Bronchial epithelial cell (primary cell): Measurements from ENCODE around the gene MCOLN2. TPM values are rescaled to one million over a fixed set of nuclear protein-coding genes. Genes with fewer than 3 reads are reported as not detected.
"Not testable (repeated sequence)": the region's sequence is repeated elsewhere in the genome, so short reads cannot be mapped to it uniquely, and the experiment has no call there.

Source experiments
- DNase-seq: peaks from one replicate; pipeline ENCODE4 v3.0.0-alpha.2; 2010; ENCODE audit warnings: low read depth
- FAIRE-seq: peaks from 2 replicates; lab custom pipeline; 2011; peaks lifted over from hg19 to GRCh38; lab: Jason Lieb, UNC
- H3K27me3 ChIP-seq: 2 replicates; pipeline ENCODE4 v1.5.1; 2011; ENCODE audit warnings: low read length; ENCODE audit not compliant: control insufficient read depth, insufficient read depth
- H3K36me3 ChIP-seq: 2 replicates; pipeline ENCODE4 v1.5.1; 2011; ENCODE audit warnings: low read length; ENCODE audit not compliant: control insufficient read depth, insufficient read depth
- H3K4me3 ChIP-seq: 2 replicates; pipeline ENCODE4 v1.5.1; 2011; ENCODE audit warnings: mild to moderate bottlenecking, low read depth, low read length, control low read depth
- CTCF ChIP-seq: IDR thresholded peaks from 2 replicates; pipeline ENCODE4 v1.5.1; 2011; ENCODE audit warnings: mild to moderate bottlenecking, moderate library complexity, low read length, control low read depth, inconsistent platforms; ENCODE audit not compliant: insufficient read depth, severe bottlenecking
- total RNA-seq: library from RNA; depleted of rRNA; stranded (reverse); fragments of >200 nt; gene quantifications from 2 replicates; pipeline ENCODE4 v1.2.1, GENCODE V29; 2014

The MCOLN2 gene
- total RNA-seq, 1 donor from 2014 or later, result under 0.01 TPM

- no peak for TF ChIP-seq CTCF
- DNase-seq (no peak), FAIRE-seq (no peak)
- no peaks in the 10 kb centered on the region for H3K27me3 ChIP-seq
- no peak overlapping the region for H3K4me3 ChIP-seq
- H3K36me3 ChIP-seq, result no peaks in the 10 kb centered on the region
Observed at GRCh38 chr1:85015826-85016225, 18.9 kb upstream of the MCOLN2 start.

- FAIRE-seq, H3K4me3 ChIP-seq, DNase-seq, H3K36me3 ChIP-seq, H3K27me3 ChIP-seq: not testable (repeated sequence)
Observed at GRCh38 chr1:85005641-85006040, 8.7 kb upstream of the MCOLN2 start.

- FAIRE-seq, result no peak
- peaks cover 8% of the 10 kb centered on the region for H3K27me3 ChIP-seq
Observed at GRCh38 chr1:85001742-85002141, 4.8 kb upstream of the MCOLN2 start.

GRCh38 chr1:84998642-84999280 lies 1.8 kb upstream of the MCOLN2 start:
- FAIRE-seq, result no peak

More at GRCh38 chr1:85001742-85002141, 4.8 kb upstream of the MCOLN2 start:
- no peak for DNase-seq
- no peak for TF ChIP-seq CTCF
- no peaks in the 10 kb centered on the region for H3K36me3 ChIP-seq
- no peak overlapping the region for H3K4me3 ChIP-seq

GRCh38 chr1:84997667-84998600 lies 1.0 kb upstream of the MCOLN2 start:
- TF ChIP-seq CTCF, result no peak
- DNase-seq (peak; percentile 20), FAIRE-seq (no peak)
- no peaks in the 10 kb centered on the region for H3K36me3 ChIP-seq
- peak overlapping the region; percentile 44 for H3K4me3 ChIP-seq
- peaks cover 7% of the 10 kb centered on the region for H3K27me3 ChIP-seq

More at GRCh38 chr1:84998642-84999280, 1.8 kb upstream of the MCOLN2 start:
- no peak for TF ChIP-seq CTCF
- Histone ChIP-seq H3K4me3 (no peak overlapping the region), H3K27me3 (peaks cover 8% of the 10 kb centered on the region), H3K36me3 (no peaks in the 10 kb centered on the region)
- no peak for DNase-seq
